HK-2 (cell line): ENCODE data around the gene ANP32A.
A peak's percentile ranks its signal among the peaks of the same experiment; 100 is the strongest.

Experiments
- DNase-seq: peaks from one replicate; pipeline ENCODE4 v3.0.0-alpha.2; 2018; ENCODE audit not compliant: unreplicated experiment

Gene ANP32A

DNA sequence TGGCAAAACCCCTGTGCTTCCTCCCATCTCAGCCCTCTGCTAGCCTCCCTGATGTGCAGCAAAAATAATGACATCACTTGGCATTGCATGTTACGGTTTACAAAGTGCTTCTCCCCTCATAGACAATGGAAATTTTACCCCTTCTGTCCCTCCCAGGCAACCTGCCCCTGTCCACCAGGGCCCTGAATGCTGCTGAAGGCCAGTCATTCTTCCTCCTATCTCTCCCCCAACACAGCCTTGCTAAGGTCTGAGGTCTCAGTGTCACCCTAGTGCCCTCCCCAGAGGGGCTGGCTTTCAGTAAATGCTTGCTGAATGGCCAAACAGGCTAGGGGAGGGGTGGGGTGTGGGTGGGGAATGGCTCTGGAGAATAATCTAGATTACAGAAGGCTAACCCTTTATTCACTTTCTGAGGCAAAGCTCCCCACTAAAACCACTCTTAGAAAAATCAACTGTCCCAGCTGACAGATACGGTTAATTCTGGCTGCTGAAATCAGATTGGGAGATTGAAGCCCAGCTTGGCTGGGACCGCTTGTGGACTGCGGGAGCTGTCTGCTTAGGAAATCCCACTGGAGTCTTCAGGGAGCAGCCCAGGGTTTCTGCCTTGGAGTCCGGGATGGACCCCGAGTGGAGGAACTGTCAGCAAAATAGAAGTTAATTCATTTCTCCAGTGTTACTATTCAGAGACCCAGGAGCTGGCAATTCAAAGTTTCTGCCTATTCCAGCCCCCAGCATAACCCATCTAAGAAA lies 22.9 kb downstream of the ANP32A start:
- DNase-seq = no peak

DNA sequence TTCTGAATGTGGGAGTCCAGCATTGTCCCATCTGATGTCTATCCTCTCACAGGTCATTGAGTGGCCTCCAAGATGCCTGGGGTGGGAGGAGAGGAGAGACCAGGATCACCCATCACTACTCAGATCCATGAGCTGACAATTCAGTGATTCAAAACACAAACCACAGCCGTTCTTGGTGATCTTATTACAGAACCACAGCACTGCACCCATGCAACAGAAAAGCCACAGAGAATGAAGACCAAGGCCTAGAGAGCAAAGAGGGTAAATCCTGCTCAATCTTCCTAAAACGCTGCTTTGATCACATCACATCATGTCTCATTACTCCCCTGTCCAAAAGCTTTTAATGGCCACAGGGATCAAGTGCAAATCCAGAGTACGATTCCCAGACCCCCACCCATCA lies 23.5 kb downstream of the ANP32A start:
- no peak for DNase-seq

DNA sequence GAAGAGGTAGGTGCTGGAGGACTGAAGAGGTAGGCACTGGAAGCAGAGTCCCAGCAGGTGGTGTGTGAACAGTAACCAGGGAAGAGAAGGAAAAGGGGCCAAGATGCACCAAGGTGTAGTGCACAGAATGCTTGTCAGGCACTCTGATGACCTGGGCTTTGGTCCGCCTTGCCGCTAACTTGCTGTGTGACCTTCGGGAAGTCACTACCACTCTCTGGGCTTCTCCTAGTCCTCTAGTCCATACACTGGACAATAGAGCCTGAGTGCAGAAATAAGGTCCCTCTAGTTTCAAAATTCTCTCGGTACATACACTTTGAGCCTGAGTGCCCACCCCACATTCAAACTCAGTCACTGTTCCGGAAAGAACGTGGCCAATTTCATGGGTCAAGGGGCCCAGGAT lies 24.1 kb downstream of the ANP32A start:
- DNase-seq = no peak

DNA sequence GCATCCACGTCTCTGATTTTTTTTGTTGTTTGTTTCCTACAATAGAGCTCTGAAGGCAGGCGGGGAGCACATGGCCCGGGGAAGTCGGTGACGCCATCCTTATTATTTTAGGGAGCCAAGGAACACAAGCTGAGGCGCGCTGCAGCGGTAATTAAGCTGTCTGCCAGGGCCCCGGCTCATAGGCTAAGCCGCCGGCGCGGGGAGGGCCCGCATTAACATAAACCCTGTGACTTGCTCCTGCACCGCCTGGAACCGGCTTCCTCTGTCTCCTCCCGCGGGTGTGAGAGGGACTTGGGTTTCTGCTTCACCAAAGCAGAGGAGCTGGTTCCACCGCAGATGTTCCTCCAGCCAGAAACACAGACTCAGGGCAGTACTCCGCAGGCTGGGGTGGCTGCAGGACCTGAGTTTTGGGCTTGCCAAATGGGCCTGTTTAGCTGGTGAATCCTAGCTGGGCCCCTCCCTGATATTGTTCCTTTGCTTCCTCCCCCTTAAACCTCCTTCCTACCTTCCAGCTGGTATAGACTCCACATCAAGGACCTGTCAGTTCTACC lies 25.3 kb downstream of the ANP32A start:
- DNase-seq = no peak

- DNase-seq = no peak
Measured at GRCh38 chr15:68794863-68795262, 25.8 kb downstream of the ANP32A start.

DNA sequence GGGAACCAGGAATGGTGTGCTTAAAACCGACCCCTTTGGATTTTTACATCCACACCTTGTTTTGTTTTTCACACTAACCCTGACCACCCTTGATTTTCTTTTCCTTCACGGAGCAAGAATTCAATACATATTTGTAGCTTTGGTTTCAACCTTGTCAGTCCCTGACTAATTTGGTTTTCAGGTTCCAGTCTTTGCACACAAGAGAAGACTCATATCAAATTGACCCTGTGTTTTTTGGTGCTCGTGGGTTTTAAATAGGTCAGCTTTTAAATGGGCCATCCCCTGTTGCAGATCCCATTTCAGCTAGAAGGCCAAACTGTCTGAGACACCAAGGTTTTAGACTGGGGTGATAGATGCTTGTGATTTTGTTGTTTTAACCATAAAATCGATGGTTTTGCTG lies 26.4 kb downstream of the ANP32A start:
- no peak for DNase-seq

DNA sequence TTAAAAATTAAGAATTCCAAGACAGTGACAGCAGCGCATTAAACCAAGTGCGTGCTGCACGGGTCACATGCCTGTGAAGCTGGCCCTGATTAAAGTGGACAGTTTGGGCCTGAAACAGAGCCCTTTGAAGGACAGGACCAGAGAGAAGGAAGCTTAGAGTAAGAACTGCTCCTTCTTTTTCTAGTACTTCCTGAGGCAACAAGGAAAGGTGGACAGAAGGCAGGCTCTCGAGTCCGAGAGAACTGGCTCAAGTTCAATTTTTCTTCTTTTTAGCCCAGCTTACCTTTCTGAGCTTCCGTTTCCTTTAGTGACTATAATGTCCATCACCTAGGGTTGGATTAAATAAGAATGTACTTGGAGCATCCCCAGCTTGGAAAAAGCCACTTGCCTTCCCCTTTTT lies 26.9 kb downstream of the ANP32A start:
- no peak for DNase-seq

- no peak for DNase-seq
Measured at GRCh38 chr15:68792901-68793766, 27.6 kb downstream of the ANP32A start.

DNA sequence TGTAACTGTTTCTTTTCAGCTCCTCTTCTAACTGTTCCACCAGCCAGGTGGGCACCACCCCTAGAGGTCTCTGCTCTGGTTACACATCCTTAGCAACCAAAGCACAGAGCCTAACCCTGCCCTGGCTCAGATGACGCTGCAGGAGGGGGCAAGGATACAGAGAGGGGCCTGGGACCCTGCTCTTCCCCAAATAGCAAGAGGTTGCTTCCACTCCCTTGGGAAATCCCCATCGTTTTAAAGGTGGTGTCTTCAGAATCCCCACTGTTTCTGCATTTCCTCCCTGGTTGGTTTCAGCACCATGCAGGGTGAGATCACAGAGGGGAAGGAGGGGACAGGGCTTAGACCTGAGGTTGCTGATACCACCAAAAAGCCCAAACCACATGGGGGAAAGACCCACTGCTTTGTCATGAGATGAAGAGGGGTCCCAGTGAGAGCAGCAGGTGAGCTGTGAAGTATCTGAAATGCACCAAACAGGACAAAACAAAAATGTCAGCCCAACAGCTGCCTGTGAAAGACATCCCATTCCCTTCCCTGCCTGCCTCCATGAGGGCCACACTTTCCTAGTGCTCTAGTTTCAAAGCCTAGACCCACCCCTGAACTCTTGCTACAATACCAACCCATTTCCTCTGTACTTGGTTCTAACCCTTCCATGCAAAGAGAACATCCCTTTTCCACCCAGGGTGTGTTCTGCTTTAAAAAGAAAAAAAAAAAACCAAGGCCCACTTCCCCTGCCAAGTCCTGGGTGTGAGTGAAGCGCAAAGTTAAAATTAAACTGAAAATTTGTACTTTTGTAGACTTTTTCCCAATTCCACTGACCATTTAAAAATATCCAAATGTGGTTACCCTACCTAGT lies 29.0 kb downstream of the ANP32A start:
- DNase-seq = no peak

GRCh38 chr15:68790910-68791309 lies 29.8 kb downstream of the ANP32A start:
- DNase-seq = no peak

DNA sequence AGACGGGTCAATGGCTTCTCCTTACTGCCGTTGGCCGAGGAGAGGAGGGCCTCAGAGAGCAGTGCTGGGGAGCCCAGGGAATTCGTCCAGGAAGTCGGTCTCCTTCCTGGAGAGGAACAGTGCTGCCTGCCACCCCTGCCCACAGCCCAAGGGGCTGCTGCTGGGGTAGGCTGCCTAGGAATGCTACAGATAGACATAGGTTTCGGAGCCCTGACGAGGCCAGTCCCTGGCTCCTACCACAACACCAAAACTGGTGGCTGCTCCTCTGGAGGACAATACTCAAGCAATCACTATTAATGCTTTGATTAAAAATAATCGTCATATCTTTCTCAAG lies 30.5 kb downstream of the ANP32A start:
- DNase-seq = no peak

- no peak for DNase-seq
Measured at GRCh38 chr15:68789534-68790241, 31.0 kb downstream of the ANP32A start.

DNA sequence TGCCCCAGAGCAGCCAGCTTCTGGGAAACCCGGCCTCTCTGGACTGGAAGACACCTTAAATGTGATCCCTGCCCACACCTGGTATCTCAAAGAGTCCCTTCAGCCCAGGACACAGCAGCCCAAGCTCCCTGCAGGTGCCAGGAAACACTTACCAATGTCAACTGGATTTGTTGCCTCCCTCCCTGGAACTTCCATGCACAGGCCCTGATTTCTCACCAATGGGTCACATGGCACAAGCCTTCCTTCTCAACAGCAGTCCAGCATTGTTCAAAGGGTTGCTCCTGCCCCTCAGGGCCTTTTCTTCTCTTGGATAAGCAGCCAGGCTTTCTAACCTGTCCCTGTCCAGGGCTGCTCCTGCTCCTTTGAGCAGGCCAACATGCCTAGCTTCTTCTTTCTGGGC lies 31.6 kb downstream of the ANP32A start:
- DNase-seq = no peak

GRCh38 chr15:68788264-68788624 lies 32.5 kb downstream of the ANP32A start:
- DNase-seq = no peak

GRCh38 chr15:68787609-68788263 lies 33.0 kb downstream of the ANP32A start:
- DNase-seq = no peak

DNA sequence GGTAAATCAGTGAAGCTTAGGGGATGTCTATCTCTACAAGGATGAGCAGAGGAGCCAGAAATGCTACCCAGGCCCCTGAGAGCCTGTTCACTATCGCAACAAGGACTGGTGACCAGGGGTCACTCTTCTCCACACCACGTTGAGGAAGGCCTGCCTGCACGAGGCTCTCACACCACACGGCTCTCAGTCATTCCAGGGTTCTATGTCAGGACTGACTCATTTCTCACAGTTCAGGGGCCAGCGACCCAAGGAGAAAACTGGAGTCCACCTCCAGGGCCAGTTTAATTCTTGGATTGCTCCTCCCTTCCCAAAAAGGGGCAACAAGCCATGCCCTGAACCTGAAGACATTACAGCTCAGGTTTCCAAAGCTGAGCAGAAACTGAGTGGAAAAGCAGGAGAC lies 33.9 kb downstream of the ANP32A start:
- no peak for DNase-seq

DNA sequence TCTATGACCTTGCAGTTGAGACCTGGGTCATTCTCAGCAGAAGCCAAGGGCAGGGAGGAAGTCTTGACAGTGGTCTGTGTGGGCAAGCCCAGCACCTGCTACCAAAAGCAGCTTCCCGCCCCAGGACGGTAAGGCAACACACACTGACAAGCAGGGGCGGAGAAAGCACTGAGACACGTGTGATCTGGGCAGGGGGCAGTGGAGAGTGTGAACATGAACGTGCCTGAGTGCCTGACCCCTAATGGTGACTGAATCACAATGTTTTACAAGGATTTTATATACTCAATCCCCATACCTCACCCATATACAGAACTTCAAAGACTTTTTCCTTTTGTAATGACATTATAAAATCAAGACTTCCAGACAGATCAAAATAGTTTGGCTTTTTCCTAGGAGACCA lies 35.2 kb downstream of the ANP32A start:
- DNase-seq = no peak

GRCh38 chr15:68784206-68784605 lies 36.5 kb downstream of the ANP32A start:
- no peak for DNase-seq

GRCh38 chr15:68783226-68784058 lies 37.3 kb downstream of the ANP32A start:
- peak; percentile 15 for DNase-seq

DNA sequence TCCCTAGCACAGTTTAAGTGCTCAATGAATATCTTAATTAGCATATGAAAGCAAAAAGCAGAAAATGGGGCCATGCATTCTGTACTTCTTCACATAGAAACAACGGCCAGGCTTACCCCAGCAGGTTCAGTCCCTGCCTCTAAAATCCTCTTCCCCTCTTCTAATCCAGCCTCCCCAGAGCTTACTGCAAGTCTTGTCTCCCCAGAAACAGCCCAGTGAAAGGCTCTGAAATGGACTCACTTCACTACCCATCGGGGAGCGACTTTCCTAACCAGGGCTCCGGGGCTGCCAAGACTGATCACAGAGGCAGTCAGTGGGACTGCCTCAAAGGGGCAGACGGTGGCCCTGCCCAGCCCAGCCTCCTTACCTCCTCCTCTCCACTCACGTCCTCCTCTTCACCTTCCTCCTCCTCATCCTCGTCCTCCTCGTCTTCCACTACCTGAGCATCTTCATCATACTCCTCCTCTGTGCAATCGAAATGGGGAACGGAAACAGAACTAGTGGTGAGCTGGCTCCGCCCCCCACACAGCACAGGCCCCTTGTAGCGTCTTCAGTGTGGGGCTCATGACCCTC lies 38.0 kb downstream of the ANP32A start:
- no peak for DNase-seq
